Stimulated activated CD4-positive, alpha-beta T cell treated with anti-CD3 and anti-CD28 coated beads, Interleukin-12 subunit alpha, Interleukin-12 subunit beta, amount 100 ng/mL, for 24 hours (primary cell): ENCODE data around the gene LSS.

ENCODE experiments used
- DNase-seq, 2 experiments: peaks; one replicate each; pipeline ENCODE4 v3.0.0-alpha.2; 2020; ENCODE audit warnings: low read depth in 2 of 2

Gene LSS

GRCh38 chr21:46218906-46219590, 9.5 kb downstream of the LSS start:
- DNase-seq = no peak

GRCh38 chr21:46217511-46218196, 10.9 kb downstream of the LSS start:
- no peak for DNase-seq

- DNase-seq = no peak
These were observed 12.3 kb downstream of the LSS start for GRCh38 chr21:46216132-46216747.

- DNase-seq = no peak
These were observed 13.0 kb downstream of the LSS start for GRCh38 chr21:46215436-46216131.

- DNase-seq = no peak
These were observed 13.9 kb downstream of the LSS start for GRCh38 chr21:46214478-46215340.

- no peak for DNase-seq
These were observed 14.8 kb downstream of the LSS start for GRCh38 chr21:46213620-46214286.

- no peak for DNase-seq
These were observed 15.7 kb downstream of the LSS start for GRCh38 chr21:46212721-46213484.

- no peak for DNase-seq
These were observed 16.5 kb downstream of the LSS start for GRCh38 chr21:46211786-46212720.

- DNase-seq = no peak
These were observed 17.2 kb downstream of the LSS start for GRCh38 chr21:46211376-46211775.

GRCh38 chr21:46210378-46211136, 18.0 kb downstream of the LSS start:
- DNase-seq = no peak

GRCh38 chr21:46208761-46209721, 19.5 kb downstream of the LSS start:
- DNase-seq = no peak

- no peak for DNase-seq
These were observed 20.5 kb downstream of the LSS start for GRCh38 chr21:46207920-46208591.

GRCh38 chr21:46207006-46207919, 21.3 kb downstream of the LSS start:
- no peak for DNase-seq

- DNase-seq = no peak
These were observed 22.2 kb downstream of the LSS start for GRCh38 chr21:46206163-46207005.

GRCh38 chr21:46205766-46206162, 22.8 kb downstream of the LSS start:
- DNase-seq = no peak
